K562 (cell line): ENCODE data around the gene UPP1. TPM values are rescaled to one million over a fixed set of nuclear protein-coding genes. Genes with fewer than 3 reads are reported as not detected.

Experiments used
- ATAC-seq: fragments of 200-7000 bp; cut with Tn5 transposase; 3 replicates; pipeline ENCODE4 v1.9.1; 2020; ENCODE audit warnings: moderate library complexity
- BruUV-seq: library from RNA; stranded (reverse); fragments of 400-500 nt; replicated peaks from 2 replicates; lab custom pipeline; 2021; lab: Mats Ljungman, UMichigan
- CTCF ChIA-PET: fragments of 300-600 bp; formaldehyde crosslinking; extraction: SDS; loops from one replicate; lab custom pipeline; 2021; ENCODE audit warnings: low intra/inter-chr PET ratio; lab: Yijun Ruan, JAX
- POLR2A ChIA-PET: fragments of 300-600, 350-650 bp; sonication (Branson Sonifier 250); formaldehyde crosslinking; extraction: SDS; loops from one replicate; lab custom pipeline; 2021; ENCODE audit warnings: antibody characterized with exemption, inconsistent platforms; lab: Yijun Ruan, JAX
- DNase-seq, 4 experiments: peaks; one replicate each; pipeline versions ENCODE4 v3.0.0 to v3.0.0-alpha.2; 2011 to 2018; ENCODE audit warnings: low spot score in 3 of 4, mixed read lengths in 3 of 4; ENCODE audit errors: extremely low read depth in 1 of 4
- FAIRE-seq: peaks from 2 replicates; lab custom pipeline; 2011; peaks lifted over from hg19 to GRCh38; lab: Jason Lieb, UNC
- H2AFZ ChIP-seq: 2 replicates; pipeline ENCODE4 v1.6.0; 2011; ENCODE audit warnings: low read depth, low read length, control low read depth, inconsistent platforms
- H3K27ac ChIP-seq: fragments of 200-600 bp; 3 replicates; pipeline ENCODE4 v1.8.0; 2011; ENCODE audit warnings: low read depth, mild to moderate bottlenecking, control low read depth, inconsistent platforms, low read length, moderate library complexity, mixed read lengths; ENCODE audit errors: extremely low read depth
- H3K27me3 ChIP-seq, 2 experiments: fragments of 300-600 bp in 1 of 2; 2 replicates in 1 of 2; 3 replicates in 1 of 2; pipeline versions ENCODE4 v1.6.0 to v1.8.0; 2011; ENCODE audit warnings: inconsistent platforms in 2 of 2, low read length in 2 of 2, mild to moderate bottlenecking in 1 of 2, mixed read lengths in 1 of 2, moderate library complexity in 1 of 2; ENCODE audit not compliant: control insufficient read depth in 2 of 2, insufficient read depth in 2 of 2
- H3K36me3 ChIP-seq: fragments of 300-600 bp; 3 replicates; pipeline ENCODE4 v1.8.0; 2011; ENCODE audit warnings: mild to moderate bottlenecking, low read length, inconsistent platforms; ENCODE audit not compliant: control insufficient read depth, insufficient read depth
- H3K4me1 ChIP-seq, 2 experiments: fragments of 200-600 bp in 1 of 2; replicated peaks in 1 of 2; 2 replicates in 1 of 2; 3 replicates in 1 of 2; pipeline versions ENCODE4 v1.5.1 to v1.8.0; 2011; ENCODE audit warnings: inconsistent platforms in 2 of 2, low read length in 2 of 2, mild to moderate bottlenecking in 1 of 2, mixed read lengths in 1 of 2, moderate library complexity in 1 of 2; ENCODE audit not compliant: control insufficient read depth in 2 of 2, insufficient read depth in 2 of 2
- H3K4me2 ChIP-seq: 2 replicates; pipeline ENCODE4 v1.6.1; 2011; ENCODE audit warnings: low read length, control low read depth, inconsistent platforms, mixed read lengths; ENCODE audit not compliant: insufficient read depth
- H3K4me3 ChIP-seq: fragments of 200-600 bp; sonication (generic), shearing (Covaris generic); 2 replicates; pipeline ENCODE4 v1.5.1; 2016; ENCODE audit warnings: control low read depth, inconsistent platforms
- H3K79me2 ChIP-seq: fragments of 200-600 bp; 3 replicates; pipeline ENCODE4 v1.8.0; 2011; ENCODE audit warnings: low read length, inconsistent platforms; ENCODE audit not compliant: control insufficient read depth, insufficient read depth
- H3K9ac ChIP-seq, 2 experiments: 2 replicates each; pipeline versions ENCODE4 v1.6.0 to v1.6.1; 2011; ENCODE audit warnings: low read depth in 2 of 2, low read length in 2 of 2, control low read depth in 1 of 2, inconsistent platforms in 1 of 2, mild to moderate bottlenecking in 1 of 2, mixed read lengths in 1 of 2; ENCODE audit not compliant: insufficient read depth in 1 of 2
- H3K9me1 ChIP-seq: one replicate; pipeline ENCODE4 v1.6.0; 2011; ENCODE audit warnings: inconsistent platforms, mild to moderate bottlenecking, low read length, moderate library complexity; ENCODE audit not compliant: control insufficient read depth, insufficient read depth
- H3K9me3 ChIP-seq: replicated peaks from 2 replicates; pipeline ENCODE4 v1.5.1; 2011; ENCODE audit warnings: low read depth, low read length, inconsistent platforms; ENCODE audit not compliant: control insufficient read depth, insufficient read depth
- H4K20me1 ChIP-seq: replicated peaks from 2 replicates; pipeline ENCODE4 v1.6.1; 2011; ENCODE audit warnings: low read length, inconsistent platforms, mixed read lengths; ENCODE audit not compliant: control insufficient read depth, insufficient read depth
- ATF3 ChIP-seq, 2 experiments: fragments of 450-650 bp in 1 of 2; sonication (generic) in 1 of 2; formaldehyde crosslinking in 1 of 2; IDR thresholded peaks in 1 of 2; conservative IDR thresholded peaks in 1 of 2; 2 replicates each; pipeline versions ENCODE4 v1.6.1 to v1.8.1; 2016 to 2023; ENCODE audit warnings: mild to moderate bottlenecking in 2 of 2, moderate library complexity in 2 of 2, inconsistent platforms in 1 of 2, missing genetic modification reagents in 1 of 2
- JUN ChIP-seq, 2 experiments: sonication (generic) in 1 of 2; formaldehyde crosslinking in 1 of 2; IDR thresholded peaks; 2 replicates each; pipeline versions ENCODE4 v1.6.1 to v1.8.0; 2012 to 2022; ENCODE audit warnings: borderline replicate concordance in 2 of 2, mild to moderate bottlenecking in 2 of 2, improper control_type of control experiment in 1 of 2, low read depth in 1 of 2, low read length in 1 of 2, missing genetic modification reagents in 1 of 2
- JUND ChIP-seq, 2 experiments: IDR thresholded peaks; 2 replicates in 1 of 2; 3 replicates in 1 of 2; pipeline ENCODE4 v1.6.1; 2011; ENCODE audit warnings: borderline replicate concordance in 2 of 2, low read depth in 2 of 2, low read length in 2 of 2, improper control_type of control experiment in 1 of 2, missing biosample characterization in 1 of 2, missing genetic modification characterization in 1 of 2, missing genetic modification reagents in 1 of 2
- MBD2 ChIP-seq: sonication (generic); IDR thresholded peaks from 2 replicates; pipeline ENCODE4 v1.6.1; 2016; ENCODE audit warnings: low read depth, borderline replicate concordance
- WGBS: fragments of 100-300 bp; shearing (Covaris generic); methylation state at CpG from one replicate; pipeline ENCODE4 v1.1.6; 2016; ENCODE audit warnings: low coverage, mixed read lengths; ENCODE audit not compliant: insufficient coverage; ENCODE audit errors: missing lambda C conversion rate; 5-methylcytosine and 5-hydroxymethylcytosine counted together
- in situ Hi-C: fragments of 300-500 bp; cut with MboI; formaldehyde crosslinking; loops from 4 replicates; pipeline ENCODE4 v1.15.0; 2018; ENCODE audit warnings: inconsistent platforms, mixed read lengths
- intact Hi-C: fragments of 100-400 bp; cut with micrococcal nuclease; formaldehyde crosslinking; loops from 2 replicates; pipeline ENCODE4 v1.14.2; 2022
- polyA plus RNA-seq, 8 experiments: library from polyadenylated mRNA; depleted of rRNA in 4 of 8; stranded (reverse) in 5 of 8; unstranded in 3 of 8; fragments of >200 nt; fragmentation: Nextera tagmentation in 2 of 8; fragmentation: Illumina TruSeq in 1 of 8; extraction: Ambion mirVana in 2 of 8; extraction: Trizol in 1 of 8; gene quantifications; 2 replicates each; pipeline versions ENCODE4 v1.2.1 to v1.2.3, GENCODE V29; 2011 to 2014; ENCODE audit warnings: inconsistent platforms in 1 of 8, missing spikeins in 1 of 8
- total RNA-seq, 7 experiments: library from RNA; depleted of rRNA in 6 of 7; stranded (reverse); fragments of >200 nt in 6 of 7; fragmentation: Illumina TruSeq in 2 of 7; extraction: Trizol in 2 of 7; gene quantifications; 2 replicates each; pipeline versions ENCODE4 v1.2.1 to v1.2.3, GENCODE V29; 2011 to 2021; ENCODE audit warnings: low replicate concordance in 1 of 7

UPP1 gene
- total and polyA plus RNA-seq, 9 of the 15 experiments (the other 6 are each of a cell fraction or from before 2014, with no cell fraction given): 0.38 to 2.4 (median 0.61) TPM

GRCh38 chr7:48067475-48067874 lies 21.6 kb upstream of the UPP1 start:
- Histone ChIP-seq H3K9ac (no peak overlapping the region), H3K4me1 (no peaks in the 10 kb centered on the region), H3K9me3 (no peaks in the 10 kb centered on the region), H3K9me1 (no peaks in the 10 kb centered on the region), H3K4me3 (no peak overlapping the region), H4K20me1 (no peaks in the 10 kb centered on the region), H3K79me2 (no peaks in the 10 kb centered on the region), H3K36me3 (no peaks in the 10 kb centered on the region), H3K4me2 (no peak overlapping the region), H3K27ac (no peak overlapping the region), H3K27me3 (no peaks in the 10 kb centered on the region), H2AFZ (no peak overlapping the region)
- POLR2A ChIA-PET: no interaction called here
- DNase-seq (no peak), FAIRE-seq (no peak), ATAC-seq (no peak)
- in situ Hi-C loops: no loop called here
- intact Hi-C loops: no loop called here
- no TSS peak for BruUV-seq
- WGBS: 0% methylated on average over 2 of the region's 2 CpGs
- CTCF ChIA-PET: no interaction called here
- TF ChIP-seq ATF3 (IDR thresholded peaks at IDR 0.05) (peak; percentile 43; the same call in 1 of the 2 replicates), ATF3 (CRISPR knock-in tag; conservative IDR thresholded peaks at IDR 0.05) (no peak), MBD2 (no peak), JUND (IDR thresholded peaks at IDR 0.05; ENCODE audit: borderline replicate concordance, low read depth, low read length) (peak; percentile 46; the same call in 1 of the 2 replicates), JUND (tag; IDR thresholded peaks at IDR 0.05; ENCODE audit: borderline replicate concordance, low read depth, low read length) (no peak; the same call in 2 of the 3 replicates), JUN (IDR thresholded peaks at IDR 0.05; ENCODE audit: borderline replicate concordance, low read depth, low read length) (0 out of 2 replicates have a peak, but pooled peaks have one; percentile 24), JUN (CRISPR knock-in tag; IDR thresholded peaks at IDR 0.05; ENCODE audit: borderline replicate concordance) (no peak)
